ENCODE results near the gene BMERB1. TPM values are rescaled to one million over a fixed set of nuclear protein-coding genes. Genes with fewer than 3 reads are reported as not detected.

BMERB1 gene
- total and polyA plus RNA-seq, 2 experiments from 2014 or later, result 7.3 to 10.3 TPM

DNA sequence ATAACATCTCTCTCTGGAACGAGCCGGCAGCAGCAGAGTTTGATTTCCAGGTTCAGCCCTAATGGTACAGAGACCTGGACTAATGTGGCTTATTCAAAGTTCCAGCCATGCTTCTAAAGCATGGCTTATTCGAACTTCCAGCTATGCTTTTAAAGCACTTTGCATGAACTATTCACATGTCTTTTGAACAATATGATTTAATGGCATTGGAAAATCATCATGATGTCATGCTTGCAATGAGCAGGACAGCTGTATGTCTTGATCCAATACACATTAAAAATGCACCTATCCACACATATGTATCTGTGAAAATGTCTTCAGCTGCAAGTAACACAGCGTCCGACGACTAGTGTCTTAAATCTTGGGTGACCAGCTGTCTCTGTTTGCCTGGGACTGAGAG, 122.9 kb downstream of the BMERB1 start:
- Histone ChIP-seq H3K79me2 (no peaks in the 10 kb centered on the region), H4K20me1 (ENCODE audit: insufficient read depth, poor library complexity, severe bottlenecking) (no peaks in the 10 kb centered on the region), H3K4me2 (no peak overlapping the region), H3K4me3 (no peak overlapping the region), H3K9me3 (ENCODE audit: low read depth) (no peaks in the 10 kb centered on the region), H3K4me1 (ENCODE audit: insufficient read depth) (no peaks in the 10 kb centered on the region), H2AFZ (no peak overlapping the region), H3K36me3 (replicated peaks; ENCODE audit: insufficient read depth, low read depth) (no peaks in the 10 kb centered on the region), H3K9me2 (replicated peaks; ENCODE audit: insufficient read depth) (no peaks in the 10 kb centered on the region), H3K27ac (no peak overlapping the region), H3K27me3 (no peaks in the 10 kb centered on the region)
- WGBS (ENCODE audit: low lambda C conversion rate, missing lambda C conversion rate), result 74% methylated on average over 6 of the region's 6 CpGs
- TF ChIP-seq, protein P1, sequence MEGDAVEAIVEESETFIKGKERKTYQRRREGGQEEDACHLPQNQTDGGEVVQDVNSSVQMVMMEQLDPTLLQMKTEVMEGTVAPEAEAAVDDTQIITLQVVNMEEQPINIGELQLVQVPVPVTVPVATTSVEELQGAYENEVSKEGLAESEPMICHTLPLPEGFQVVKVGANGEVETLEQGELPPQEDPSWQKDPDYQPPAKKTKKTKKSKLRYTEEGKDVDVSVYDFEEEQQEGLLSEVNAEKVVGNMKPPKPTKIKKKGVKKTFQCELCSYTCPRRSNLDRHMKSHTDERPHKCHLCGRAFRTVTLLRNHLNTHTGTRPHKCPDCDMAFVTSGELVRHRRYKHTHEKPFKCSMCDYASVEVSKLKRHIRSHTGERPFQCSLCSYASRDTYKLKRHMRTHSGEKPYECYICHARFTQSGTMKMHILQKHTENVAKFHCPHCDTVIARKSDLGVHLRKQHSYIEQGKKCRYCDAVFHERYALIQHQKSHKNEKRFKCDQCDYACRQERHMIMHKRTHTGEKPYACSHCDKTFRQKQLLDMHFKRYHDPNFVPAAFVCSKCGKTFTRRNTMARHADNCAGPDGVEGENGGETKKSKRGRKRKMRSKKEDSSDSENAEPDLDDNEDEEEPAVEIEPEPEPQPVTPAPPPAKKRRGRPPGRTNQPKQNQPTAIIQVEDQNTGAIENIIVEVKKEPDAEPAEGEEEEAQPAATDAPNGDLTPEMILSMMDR (IDR thresholded peaks at IDR 0.05; ENCODE audit: poor library complexity), result no peak
- TF ChIP-seq EZH2 (IDR thresholded peaks at IDR 0.05; ENCODE audit: borderline replicate concordance) (no peak), EZH2phosphoT487 (IDR thresholded peaks at IDR 0.05; ENCODE audit: low read depth, severe bottlenecking, unreplicated experiment) (no peak)
- DNase-seq (ENCODE audit: low spot score), result no peak

GRCh38 chr16:15559176-15559575, 124.8 kb downstream of the BMERB1 start:
- no peak overlapping the region for H3K4me3 ChIP-seq
- no peak overlapping the region for H3K27ac ChIP-seq
- 91% methylated on average over 4 of the region's 4 CpGs for WGBS (ENCODE audit: low lambda C conversion rate, missing lambda C conversion rate)
- no peak overlapping the region for H2AFZ ChIP-seq
- H3K79me2 ChIP-seq, result no peaks in the 10 kb centered on the region
- DNase-seq (ENCODE audit: low spot score), result no peak
- no peaks in the 10 kb centered on the region for H4K20me1 ChIP-seq (ENCODE audit: insufficient read depth, poor library complexity, severe bottlenecking)
- no peaks in the 10 kb centered on the region for H3K9me2 ChIP-seq (replicated peaks; ENCODE audit: insufficient read depth)
- no peaks in the 10 kb centered on the region for H3K36me3 ChIP-seq (replicated peaks; ENCODE audit: insufficient read depth, low read depth)
- H3K27me3 ChIP-seq, result no peaks in the 10 kb centered on the region
- H3K4me2 ChIP-seq, result no peak overlapping the region
- H3K4me1 ChIP-seq (ENCODE audit: insufficient read depth), result no peaks in the 10 kb centered on the region
- no peaks in the 10 kb centered on the region for H3K9me3 ChIP-seq (ENCODE audit: low read depth)
- TF ChIP-seq EZH2 (IDR thresholded peaks at IDR 0.05; ENCODE audit: borderline replicate concordance) (no peak), EZH2phosphoT487 (IDR thresholded peaks at IDR 0.05; ENCODE audit: low read depth, severe bottlenecking, unreplicated experiment) (no peak)
- TF ChIP-seq, protein P1 (IDR thresholded peaks at IDR 0.05; ENCODE audit: poor library complexity), result no peak

GRCh38 chr16:15564604-15565339, 130.4 kb downstream of the BMERB1 start:
- Histone ChIP-seq H3K27ac (no peak overlapping the region), H3K9me2 (replicated peaks; ENCODE audit: insufficient read depth) (no peaks in the 10 kb centered on the region), H3K9me3 (ENCODE audit: low read depth) (no peaks in the 10 kb centered on the region), H3K4me1 (ENCODE audit: insufficient read depth) (no peaks in the 10 kb centered on the region), H3K79me2 (no peaks in the 10 kb centered on the region), H3K4me3 (no peak overlapping the region), H3K36me3 (replicated peaks; ENCODE audit: insufficient read depth, low read depth) (no peaks in the 10 kb centered on the region), H3K4me2 (no peak overlapping the region), H4K20me1 (ENCODE audit: insufficient read depth, poor library complexity, severe bottlenecking) (no peaks in the 10 kb centered on the region), H2AFZ (no peak overlapping the region), H3K27me3 (no peaks in the 10 kb centered on the region)
- TF ChIP-seq, protein P1 (IDR thresholded peaks at IDR 0.05; ENCODE audit: poor library complexity), result no peak
- no peak for TF ChIP-seq EZH2phosphoT487 (IDR thresholded peaks at IDR 0.05; ENCODE audit: low read depth, severe bottlenecking, unreplicated experiment)
- no peak for TF ChIP-seq EZH2 (IDR thresholded peaks at IDR 0.05; ENCODE audit: borderline replicate concordance)
- no peak for DNase-seq (ENCODE audit: low spot score)
- 87% methylated on average over 7 of the region's 7 CpGs for WGBS (ENCODE audit: low lambda C conversion rate, missing lambda C conversion rate)
